VCaP (cell line): ENCODE data around the gene EPHB4.
A peak's percentile ranks its signal among the peaks of the same experiment; 100 is the strongest.

Source experiments
- H3K27ac ChIP-seq: fragments of 450-650 bp; 2 replicates; pipeline ENCODE4 v1.5.1; 2017
- TF ChIP-seq, protein P1 (sequence below): fragments of 450-650 bp; conservative IDR thresholded peaks from 2 replicates; pipeline ENCODE4 v1.5.1; 2017; ENCODE audit warnings: mild to moderate bottlenecking, moderate library complexity

The EPHB4 gene

GRCh38 chr7:100827330-100828226, at the start of gene EPHB4:
Gene EPHB4, minus strand, starts transcription at chr7:100827523. Its CDS starts 493 bp downstream, at chr7:100827030.
- H3K27ac ChIP-seq: peak within 1 kb of the TSS; percentile 47; the same call in 1 of the 2 replicates
- TF ChIP-seq, protein P1, sequence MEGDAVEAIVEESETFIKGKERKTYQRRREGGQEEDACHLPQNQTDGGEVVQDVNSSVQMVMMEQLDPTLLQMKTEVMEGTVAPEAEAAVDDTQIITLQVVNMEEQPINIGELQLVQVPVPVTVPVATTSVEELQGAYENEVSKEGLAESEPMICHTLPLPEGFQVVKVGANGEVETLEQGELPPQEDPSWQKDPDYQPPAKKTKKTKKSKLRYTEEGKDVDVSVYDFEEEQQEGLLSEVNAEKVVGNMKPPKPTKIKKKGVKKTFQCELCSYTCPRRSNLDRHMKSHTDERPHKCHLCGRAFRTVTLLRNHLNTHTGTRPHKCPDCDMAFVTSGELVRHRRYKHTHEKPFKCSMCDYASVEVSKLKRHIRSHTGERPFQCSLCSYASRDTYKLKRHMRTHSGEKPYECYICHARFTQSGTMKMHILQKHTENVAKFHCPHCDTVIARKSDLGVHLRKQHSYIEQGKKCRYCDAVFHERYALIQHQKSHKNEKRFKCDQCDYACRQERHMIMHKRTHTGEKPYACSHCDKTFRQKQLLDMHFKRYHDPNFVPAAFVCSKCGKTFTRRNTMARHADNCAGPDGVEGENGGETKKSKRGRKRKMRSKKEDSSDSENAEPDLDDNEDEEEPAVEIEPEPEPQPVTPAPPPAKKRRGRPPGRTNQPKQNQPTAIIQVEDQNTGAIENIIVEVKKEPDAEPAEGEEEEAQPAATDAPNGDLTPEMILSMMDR: peak; percentile 39; the same call in 1 of the 2 replicates

- peak overlapping the region; percentile 98 for H3K27ac ChIP-seq
- TF ChIP-seq, protein P1: no peak
These were observed 48.0 kb upstream of the EPHB4 start for GRCh38 chr7:100875356-100875751.

- H3K27ac ChIP-seq: peak within 1 kb of the TSS; percentile 98
- TF ChIP-seq, protein P1: peak; percentile 29
These were observed 47.4 kb upstream of the EPHB4 start, which contains the start of gene SRRT for GRCh38 chr7:100874577-100875355. Gene SRRT, plus strand, starts transcription at chr7:100875103. Its CDS starts 488 bp downstream, at chr7:100875591.

- peak overlapping the region; percentile 98 for H3K27ac ChIP-seq
- TF ChIP-seq, protein P1: no peak
These were observed 46.9 kb upstream of the EPHB4 start for GRCh38 chr7:100874300-100874576.

- TF ChIP-seq, protein P1: no peak
- peak overlapping the region; percentile 98 for H3K27ac ChIP-seq
These were observed 46.4 kb upstream of the EPHB4 start for GRCh38 chr7:100873599-100874299.

DNA sequence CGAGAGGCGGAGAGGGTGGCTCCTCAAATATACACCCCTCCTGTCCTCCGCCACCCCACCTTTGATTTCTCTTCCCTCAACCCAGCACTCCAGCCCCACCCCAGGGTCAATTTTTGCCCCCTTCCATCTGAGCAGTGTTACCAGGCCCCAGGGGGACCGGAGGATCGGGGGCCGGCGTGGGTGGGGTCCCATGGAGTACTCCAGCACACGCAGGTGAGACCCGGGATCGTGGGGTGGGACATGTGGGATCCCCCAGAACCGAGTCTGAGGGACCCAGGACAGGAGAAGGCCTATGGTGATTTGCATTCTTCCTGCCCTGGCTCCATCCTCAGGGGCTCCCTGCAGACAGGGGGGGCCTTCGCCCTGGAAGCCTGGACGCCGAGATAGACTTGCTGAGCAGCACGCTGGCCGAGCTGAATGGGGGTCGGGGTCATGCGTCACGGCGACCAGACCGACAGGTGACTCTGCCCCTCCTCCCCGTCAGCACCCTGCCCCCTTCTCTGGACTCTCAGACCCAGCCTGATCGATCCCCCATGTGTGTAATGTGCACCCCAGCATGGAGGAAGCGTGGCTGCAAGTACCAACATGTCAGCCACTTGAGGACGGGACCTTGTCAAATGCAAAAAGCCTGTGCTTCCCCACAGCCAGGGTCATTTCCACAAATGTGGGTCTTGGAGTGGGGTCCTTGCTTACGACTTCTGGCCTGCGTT, 40.6 kb upstream of the EPHB4 start:
- TF ChIP-seq, protein P1: no peak
- no peak overlapping the region for H3K27ac ChIP-seq
